SH-SY5Y (cell line): ENCODE results near the gene TRPM4.

ENCODE experiments used
- GATA2 ChIP-seq: IDR thresholded peaks from 2 replicates; pipeline ENCODE4 v1.6.1; 2011; ENCODE audit warnings: mild to moderate bottlenecking, low read depth, low read length
- GATA3 ChIP-seq: IDR thresholded peaks from 2 replicates; pipeline ENCODE4 v1.6.1; 2011; ENCODE audit warnings: low read depth, mild to moderate bottlenecking, low read length, moderate library complexity

DNA sequence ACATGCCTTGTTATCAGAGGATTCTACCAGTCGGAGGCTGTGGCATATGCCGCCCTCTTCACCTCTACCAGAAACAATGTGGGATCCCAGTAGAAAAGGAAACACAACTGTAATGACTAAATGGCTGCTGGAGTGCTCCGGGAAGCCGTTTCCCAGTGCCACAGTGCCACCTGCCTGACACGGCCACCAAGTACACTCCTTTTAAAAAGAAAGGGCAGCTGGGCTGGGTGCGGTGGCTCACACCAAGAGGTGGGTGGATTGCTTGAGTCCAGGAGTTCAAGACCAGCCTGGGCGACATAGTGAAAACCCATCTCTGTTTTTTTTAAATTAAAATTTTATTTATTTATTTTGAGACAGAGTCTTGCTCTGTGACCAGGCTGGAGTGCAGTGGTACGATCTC, 67.3 kb downstream of the TRPM4 start:
- no peak for TF ChIP-seq GATA2
- no peak for TF ChIP-seq GATA3
